HG02840 (cell line): Measurements from ENCODE around the gene LTB4R.
A peak's percentile ranks its signal among the peaks of the same experiment; 100 is the strongest.

Experiments
- ATAC-seq: cut with Tn5 transposase; IDR thresholded peaks from one replicate; pipeline ENCODE4 v1.9.1; 2021; ENCODE audit warnings: mild to moderate bottlenecking, moderate library complexity, moderate number of reproducible peaks; ENCODE audit not compliant: unreplicated experiment, low FRiP score

The LTB4R gene

GRCh38 chr14:24277606-24278321 is 33.5 kb upstream of the LTB4R start:
- no peak for ATAC-seq

- no peak for ATAC-seq
These were observed 32.9 kb upstream of the LTB4R start for GRCh38 chr14:24278424-24278823.

GRCh38 chr14:24279301-24280186 is 31.8 kb upstream of the LTB4R start:
- no peak for ATAC-seq

GRCh38 chr14:24280797-24281460 is 30.4 kb upstream of the LTB4R start:
- no peak for ATAC-seq

- no peak for ATAC-seq
These were observed 29.7 kb upstream of the LTB4R start for GRCh38 chr14:24281636-24282035.

GRCh38 chr14:24282736-24283135 is 28.6 kb upstream of the LTB4R start:
- ATAC-seq = no peak

- no peak for ATAC-seq
These were observed 27.4 kb upstream of the LTB4R start for GRCh38 chr14:24283796-24284460.

GRCh38 chr14:24284501-24285035 is 26.7 kb upstream of the LTB4R start:
- no peak for ATAC-seq

GRCh38 chr14:24285351-24285750 is 26.0 kb upstream of the LTB4R start:
- no peak for ATAC-seq

GRCh38 chr14:24286996-24287395 is 24.3 kb upstream of the LTB4R start:
- no peak for ATAC-seq

- ATAC-seq = no peak
These were observed 21.5 kb upstream of the LTB4R start for GRCh38 chr14:24289649-24290280.

- no peak for ATAC-seq
These were observed 20.6 kb upstream of the LTB4R start for GRCh38 chr14:24290746-24291145.

- ATAC-seq = no peak
These were observed 19.7 kb upstream of the LTB4R start for GRCh38 chr14:24291446-24292117.

GRCh38 chr14:24292118-24292807 is 19.0 kb upstream of the LTB4R start:
- ATAC-seq = no peak

- no peak for ATAC-seq
These were observed 17.8 kb upstream of the LTB4R start for GRCh38 chr14:24293525-24293924.

GRCh38 chr14:24296341-24297157 is 14.8 kb upstream of the LTB4R start:
- peak; percentile 42 for ATAC-seq

- ATAC-seq = peak; percentile 3
These were observed 13.9 kb upstream of the LTB4R start for GRCh38 chr14:24297190-24297964.
